Astrocyte (in vitro differentiated cells and primary cell): ENCODE results near the gene IL36A. TPM values are rescaled to one million over a fixed set of nuclear protein-coding genes. Genes with fewer than 3 reads are reported as not detected.

ENCODE experiments used
- DNase-seq: peaks from one replicate; pipeline ENCODE4 v3.0.0-alpha.2; 2010; ENCODE audit warnings: low read depth
- FAIRE-seq: peaks from 2 replicates; lab custom pipeline; 2011; peaks lifted over from hg19 to GRCh38; lab: Jason Lieb, UNC
- H2AFZ ChIP-seq: 2 replicates; pipeline ENCODE4 v1.6.0; 2012; ENCODE audit warnings: low read depth, low read length, inconsistent platforms
- H3K27ac ChIP-seq: 2 replicates; pipeline ENCODE4 v1.5.1; 2011; ENCODE audit warnings: low read depth, low read length, inconsistent platforms
- H3K27me3 ChIP-seq: 2 replicates; pipeline ENCODE4 v1.6.0; 2011; ENCODE audit warnings: low read length, inconsistent platforms; ENCODE audit not compliant: insufficient read depth
- H3K36me3 ChIP-seq: 2 replicates; pipeline ENCODE4 v1.5.1; 2011; ENCODE audit warnings: low read length, inconsistent platforms; ENCODE audit not compliant: insufficient read depth
- H3K4me1 ChIP-seq: 2 replicates; pipeline ENCODE4 v1.5.1; 2011; ENCODE audit warnings: low read length, inconsistent platforms; ENCODE audit not compliant: insufficient read depth
- H3K4me2 ChIP-seq: 2 replicates; pipeline ENCODE4 v1.6.0; 2012; ENCODE audit warnings: low read length, inconsistent platforms
- H3K4me3 ChIP-seq: 2 replicates; pipeline ENCODE4 v1.5.1; 2011; ENCODE audit warnings: low read depth, mild to moderate bottlenecking, low read length, inconsistent platforms; ENCODE audit not compliant: insufficient read depth
- H3K79me2 ChIP-seq: 2 replicates; pipeline ENCODE4 v1.6.0; 2012; ENCODE audit warnings: mild to moderate bottlenecking, low read length, inconsistent platforms; ENCODE audit not compliant: insufficient read depth
- H3K9ac ChIP-seq: 2 replicates; pipeline ENCODE4 v1.6.0; 2012; ENCODE audit warnings: mild to moderate bottlenecking, low read length, inconsistent platforms
- H3K9me3 ChIP-seq: 2 replicates; pipeline ENCODE4 v1.5.1; 2012; ENCODE audit warnings: low read depth, mild to moderate bottlenecking, low read length, inconsistent platforms; ENCODE audit not compliant: insufficient read depth
- H4K20me1 ChIP-seq: 2 replicates; pipeline ENCODE4 v1.6.0; 2012; ENCODE audit warnings: low read length, inconsistent platforms; ENCODE audit not compliant: insufficient read depth
- H3K27ac Mint-ChIP-seq: one replicate; pipeline ENCODE4 v1.8.0; 2021; ENCODE audit warnings: mild to moderate bottlenecking, mixed read lengths; ENCODE audit not compliant: unreplicated experiment
- H3K27me3 Mint-ChIP-seq: one replicate; pipeline ENCODE4 v1.8.0; 2021; ENCODE audit warnings: low read depth, mixed read lengths; ENCODE audit not compliant: unreplicated experiment
- H3K36me3 Mint-ChIP-seq: one replicate; pipeline ENCODE4 v1.8.0; 2021; ENCODE audit warnings: low read depth, mixed read lengths; ENCODE audit not compliant: unreplicated experiment
- H3K4me1 Mint-ChIP-seq: one replicate; pipeline ENCODE4 v1.8.0; 2021; ENCODE audit warnings: low read depth, mixed read lengths; ENCODE audit not compliant: unreplicated experiment
- H3K4me3 Mint-ChIP-seq: one replicate; pipeline ENCODE4 v1.8.0; 2021; ENCODE audit warnings: mild to moderate bottlenecking, moderate library complexity, mixed read lengths; ENCODE audit not compliant: unreplicated experiment
- H3K9me3 Mint-ChIP-seq: one replicate; pipeline ENCODE4 v1.8.0; 2021; ENCODE audit warnings: mild to moderate bottlenecking, mixed read lengths; ENCODE audit not compliant: unreplicated experiment
- CTCF ChIP-seq: IDR thresholded peaks from 2 replicates; pipeline ENCODE4 v1.5.1; 2011; ENCODE audit warnings: low read depth, mild to moderate bottlenecking, inconsistent platforms, low read length, moderate library complexity; ENCODE audit not compliant: insufficient read depth
- EZH2 ChIP-seq: IDR thresholded peaks from 2 replicates; pipeline ENCODE4 v1.6.1; 2012; ENCODE audit warnings: mild to moderate bottlenecking, low read length, inconsistent platforms; ENCODE audit not compliant: insufficient read depth
- total RNA-seq: library from RNA; stranded (reverse); gene quantifications from 2 replicates; pipeline ENCODE4 v1.2.1, GENCODE V29; 2021

IL36A gene
- total RNA-seq, 1 donor from 2014 or later = not detected

GRCh38 chr2:113039158-113039557 lies 33.9 kb downstream of the IL36A start:
- H3K4me2 ChIP-seq = no peak overlapping the region
- no peak overlapping the region for H3K27ac ChIP-seq
- H4K20me1 ChIP-seq = no peaks in the 10 kb centered on the region
- peaks cover 13% of the 10 kb centered on the region for H3K27me3 Mint-ChIP-seq
- H3K27me3 ChIP-seq = peaks cover 17% of the 10 kb centered on the region
- peaks cover 2% of the 10 kb centered on the region for H3K9me3 Mint-ChIP-seq
- no peak for DNase-seq
- no peaks in the 10 kb centered on the region for H3K36me3 ChIP-seq
- H3K36me3 Mint-ChIP-seq = no peaks in the 10 kb centered on the region
- H3K9ac ChIP-seq = no peak overlapping the region
- H3K4me3 Mint-ChIP-seq = no peak overlapping the region
- no peaks in the 10 kb centered on the region for H3K79me2 ChIP-seq
- no peak overlapping the region for H3K27ac Mint-ChIP-seq
- no peak for FAIRE-seq
- H3K4me1 Mint-ChIP-seq = no peaks in the 10 kb centered on the region
- H2AFZ ChIP-seq = no peak overlapping the region
- H3K4me1 ChIP-seq = no peaks in the 10 kb centered on the region
- H3K4me3 ChIP-seq = no peak overlapping the region
- TF ChIP-seq EZH2 = no peak
- no peak for TF ChIP-seq CTCF
- H3K9me3 ChIP-seq = no peaks in the 10 kb centered on the region

DNA sequence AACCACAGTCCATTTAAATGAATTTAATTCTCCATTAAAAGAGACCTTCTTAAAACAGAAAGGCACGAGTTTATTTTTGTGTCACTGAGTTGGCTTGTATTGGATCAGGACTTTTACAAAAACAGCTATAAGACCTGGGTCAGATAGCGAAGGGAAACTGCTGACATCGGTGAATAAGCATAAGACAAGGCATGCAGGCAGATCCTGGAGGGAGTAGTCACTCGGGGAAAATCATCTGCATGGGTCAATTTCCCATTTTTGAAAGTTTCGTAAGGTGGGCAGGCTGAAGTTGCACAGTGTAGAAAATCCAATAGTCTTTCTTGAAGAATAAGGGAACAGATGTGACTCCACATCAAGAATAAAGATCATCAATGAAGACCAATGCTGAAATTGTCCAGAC lies 34.5 kb downstream of the IL36A start:
- H3K9ac ChIP-seq = no peak overlapping the region
- no peaks in the 10 kb centered on the region for H3K9me3 ChIP-seq
- no peak overlapping the region for H2AFZ ChIP-seq
- Mint-ChIP-seq H3K4me3 (no peak overlapping the region), H3K27me3 (peaks cover 12% of the 10 kb centered on the region), H3K27ac (no peak overlapping the region), H3K9me3 (peaks cover 2% of the 10 kb centered on the region), H3K4me1 (no peaks in the 10 kb centered on the region), H3K36me3 (no peaks in the 10 kb centered on the region)
- no peak overlapping the region for H3K4me3 ChIP-seq
- H3K4me1 ChIP-seq = no peaks in the 10 kb centered on the region
- H3K79me2 ChIP-seq = no peaks in the 10 kb centered on the region
- H4K20me1 ChIP-seq = no peaks in the 10 kb centered on the region
- no peak for DNase-seq
- TF ChIP-seq CTCF = no peak
- no peak for TF ChIP-seq EZH2
- no peak for FAIRE-seq
- no peak overlapping the region for H3K4me2 ChIP-seq
- peaks cover 16% of the 10 kb centered on the region for H3K27me3 ChIP-seq
- no peaks in the 10 kb centered on the region for H3K36me3 ChIP-seq
- no peak overlapping the region for H3K27ac ChIP-seq

GRCh38 chr2:113041871-113042270 lies 36.6 kb downstream of the IL36A start:
- no peak overlapping the region for H3K27ac Mint-ChIP-seq
- H2AFZ ChIP-seq = no peak overlapping the region

More at GRCh38 chr2:113041871-113042270, 36.6 kb downstream of the IL36A start:
- no peak overlapping the region for H3K4me2 ChIP-seq
- no peaks in the 10 kb centered on the region for H4K20me1 ChIP-seq
- no peaks in the 10 kb centered on the region for H3K36me3 ChIP-seq
- peaks cover 3% of the 10 kb centered on the region for H3K9me3 Mint-ChIP-seq
- FAIRE-seq (no peak), DNase-seq (no peak)
- H3K9ac ChIP-seq = no peak overlapping the region
- no peak overlapping the region for H3K4me3 ChIP-seq
- no peak overlapping the region for H3K4me3 Mint-ChIP-seq
- no peaks in the 10 kb centered on the region for H3K4me1 Mint-ChIP-seq
- H3K27me3 ChIP-seq = peaks cover 13% of the 10 kb centered on the region
- H3K79me2 ChIP-seq = no peaks in the 10 kb centered on the region
- H3K27me3 Mint-ChIP-seq = peaks cover 10% of the 10 kb centered on the region
- H3K36me3 Mint-ChIP-seq = no peaks in the 10 kb centered on the region
- H3K4me1 ChIP-seq = no peaks in the 10 kb centered on the region
- TF ChIP-seq EZH2 = no peak
- TF ChIP-seq CTCF = no peak
- H3K9me3 ChIP-seq = no peaks in the 10 kb centered on the region
- H3K27ac ChIP-seq = no peak overlapping the region
